DMS 273 treated with DMSO at 0.1 percent for 48 hours (cell line): Measurements from ENCODE around the gene NUDT12.

Experiments used
- DNase-seq: peaks from one replicate; lab custom pipeline; 2025; lab: John Stamatoyannopoulos, UW

The NUDT12 gene

DNA sequence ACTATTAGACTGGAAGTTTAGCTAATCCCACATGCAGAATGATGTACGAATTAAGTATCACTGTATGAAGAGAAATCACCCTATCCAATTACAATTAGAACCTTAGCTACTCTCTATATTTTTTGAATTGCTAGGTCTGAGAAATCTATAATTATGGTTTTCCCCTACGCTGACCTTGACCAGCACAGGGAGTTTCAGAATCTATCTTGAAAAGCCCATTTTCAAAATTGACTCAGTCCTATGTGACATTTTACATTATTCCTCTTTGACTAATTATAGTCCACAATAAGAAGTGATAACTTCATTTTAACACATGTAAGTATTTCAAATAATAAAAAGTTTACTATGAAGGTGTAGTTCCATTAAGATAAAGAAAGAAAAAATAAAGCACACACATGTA is 21.5 kb downstream of the NUDT12 start:
- DNase-seq, result no peak

DNA sequence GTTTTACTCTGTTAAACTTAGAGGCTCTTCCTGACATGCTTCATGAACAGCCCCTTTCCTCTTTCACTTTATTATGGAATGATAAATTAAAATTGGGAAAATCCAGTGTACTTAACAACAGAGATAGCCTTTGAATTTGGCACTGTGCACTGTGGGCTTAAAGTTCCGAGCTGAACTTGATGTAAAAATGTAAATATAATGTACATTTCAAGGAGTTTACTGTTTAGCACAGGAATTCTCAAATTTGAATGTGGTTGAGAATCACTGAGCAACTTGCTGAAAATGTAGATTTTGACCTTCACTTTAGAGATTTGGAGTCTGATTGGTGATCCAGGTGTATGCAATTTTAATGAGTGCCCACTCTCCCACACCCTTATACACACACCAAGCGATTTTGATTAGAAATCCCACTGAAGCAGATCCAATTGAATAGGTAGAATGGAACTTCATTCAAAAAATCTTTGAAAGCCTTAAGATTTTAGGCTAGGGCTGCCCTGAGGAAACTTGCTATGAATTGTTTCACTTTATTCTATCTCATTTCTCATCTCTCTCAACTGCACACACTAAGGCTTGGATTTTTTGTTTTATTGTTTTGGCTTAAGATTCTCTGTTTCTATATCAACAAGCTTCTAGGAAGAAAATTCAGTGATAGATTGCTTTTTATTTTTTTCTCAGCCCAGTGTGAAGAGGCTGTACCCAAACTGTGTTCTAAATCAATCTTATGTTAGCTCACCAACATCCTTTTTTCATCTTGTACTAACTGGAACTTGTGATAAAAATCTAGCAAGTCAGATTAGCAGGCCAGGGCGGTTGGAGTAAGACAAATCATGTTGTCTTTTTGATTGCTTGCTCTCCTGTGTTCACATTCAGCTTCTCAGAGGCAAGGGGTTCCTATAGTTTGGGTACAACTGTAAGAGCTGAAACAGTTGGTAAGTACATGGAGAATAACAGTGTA is 22.9 kb downstream of the NUDT12 start:
- no peak for DNase-seq

DNA sequence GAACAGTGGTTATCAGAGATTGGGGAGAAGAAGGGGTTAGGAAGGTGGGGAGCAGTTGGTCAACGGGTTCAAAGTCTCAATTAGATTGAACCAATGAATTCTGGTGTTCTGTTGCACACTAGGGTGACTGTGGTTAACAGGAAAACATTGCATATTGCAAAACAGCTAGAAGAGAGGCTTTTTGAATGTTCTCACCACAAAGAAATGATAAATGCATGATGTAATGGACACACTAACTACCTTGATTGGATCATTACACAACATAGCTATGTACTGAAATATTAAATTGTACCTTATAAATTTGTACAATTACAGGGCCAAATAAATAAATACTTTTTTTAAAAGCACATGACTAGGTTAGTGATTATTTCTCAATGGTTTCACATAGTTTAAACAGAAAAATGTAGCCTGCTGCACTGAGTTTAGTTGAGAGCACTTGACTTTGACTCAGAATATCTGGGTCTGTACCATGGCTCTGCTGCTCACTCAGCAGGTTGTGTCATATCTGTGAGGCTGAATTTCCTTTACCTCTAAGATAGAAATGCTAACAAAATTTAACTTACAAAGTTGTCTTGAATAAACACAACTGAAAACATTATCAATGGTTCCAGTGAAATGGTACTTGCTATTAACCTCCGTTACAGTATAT is 30.4 kb downstream of the NUDT12 start:
- no peak for DNase-seq

DNA sequence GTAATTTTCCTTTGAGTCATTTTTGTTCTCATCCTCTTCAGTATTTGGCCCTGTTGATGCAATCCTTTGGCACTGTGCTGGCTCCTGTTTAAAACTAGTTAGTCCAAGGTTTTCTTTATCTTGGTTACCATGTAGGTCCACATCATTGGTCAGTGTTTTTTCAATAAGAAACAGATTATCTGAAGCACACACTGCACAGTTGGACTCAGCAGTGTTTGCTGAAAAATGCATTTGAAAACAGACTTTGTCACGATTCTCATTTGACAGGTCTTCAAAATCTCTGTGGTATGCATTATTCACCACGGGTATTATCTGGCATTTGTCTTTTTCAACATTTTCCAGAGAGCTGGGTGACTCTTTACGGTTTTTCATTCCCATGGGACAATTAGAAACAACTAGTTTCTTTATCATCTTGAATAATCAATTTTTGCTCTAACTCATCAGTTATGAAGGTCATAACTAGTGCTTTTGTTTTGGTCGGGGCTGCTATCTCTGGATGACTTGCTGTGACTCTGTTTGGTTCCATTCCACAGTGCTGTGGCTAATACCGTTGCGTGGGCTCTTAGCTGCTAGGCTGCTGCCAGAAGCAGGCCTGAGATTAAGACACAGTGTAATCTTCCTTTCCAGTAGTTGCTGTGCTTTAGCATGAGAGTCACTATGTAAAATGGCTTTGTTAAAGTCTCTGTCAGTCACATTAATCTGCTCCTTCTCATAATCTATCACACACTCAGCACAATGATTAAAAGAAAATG is 36.2 kb downstream of the NUDT12 start:
- DNase-seq, result no peak

DNA sequence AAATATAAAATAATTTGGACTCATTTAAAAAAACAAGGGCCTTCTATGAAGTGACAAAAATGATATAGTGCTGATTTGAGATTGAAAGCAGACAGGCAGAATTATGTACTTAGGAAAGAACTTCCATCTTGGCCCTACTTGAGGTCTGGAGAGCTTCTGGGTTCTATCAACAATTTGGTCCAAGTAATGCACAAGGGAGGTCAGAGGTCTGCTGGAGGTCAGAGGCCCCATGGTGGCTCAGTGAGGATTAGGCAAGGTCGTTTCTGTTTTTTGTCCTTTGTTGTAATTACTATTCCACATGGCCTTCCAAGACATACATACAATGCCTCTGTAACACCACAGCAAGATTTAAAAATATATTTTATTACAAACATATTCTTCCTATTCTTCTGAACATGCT is 37.2 kb downstream of the NUDT12 start:
- no peak for DNase-seq

DNA sequence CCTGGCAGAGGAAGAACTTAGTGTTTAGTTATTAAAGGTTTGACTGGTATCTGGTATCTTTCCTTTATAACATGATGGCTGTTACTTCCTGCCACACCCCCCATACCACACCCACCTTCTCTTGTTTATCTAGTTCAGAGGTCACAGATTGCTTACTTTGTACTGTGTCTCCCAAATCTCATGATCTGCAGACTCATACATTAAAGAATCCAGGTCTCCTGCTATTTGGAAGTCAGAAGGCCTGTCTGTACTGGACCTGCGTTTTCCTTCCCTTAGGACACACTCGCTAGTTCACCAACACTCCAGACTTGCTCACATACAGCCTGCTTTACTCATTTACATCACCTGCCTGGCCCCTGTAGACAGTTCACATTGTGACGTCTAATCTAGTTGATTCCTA is 39.3 kb downstream of the NUDT12 start:
- DNase-seq, result no peak

DNA sequence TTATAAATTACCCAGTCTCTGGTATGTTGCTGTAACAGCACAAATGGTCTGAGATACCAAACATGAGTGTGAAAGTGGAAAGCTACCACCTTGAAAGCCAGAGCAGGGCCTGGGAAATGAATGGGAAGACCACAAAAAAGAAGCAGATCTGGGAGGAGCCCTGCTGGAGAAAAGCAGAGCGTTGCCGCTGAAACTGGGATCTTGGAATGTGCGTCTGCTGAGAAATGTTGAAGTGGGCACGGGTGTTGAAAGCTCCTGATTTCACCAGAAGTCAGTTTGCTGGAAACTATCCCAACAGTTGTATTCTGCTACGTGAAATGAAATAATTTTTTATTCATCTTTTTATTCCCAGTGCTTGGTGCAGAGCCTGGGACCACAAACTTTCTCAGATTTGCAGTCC is 40.0 kb downstream of the NUDT12 start:
- no peak for DNase-seq

DNA sequence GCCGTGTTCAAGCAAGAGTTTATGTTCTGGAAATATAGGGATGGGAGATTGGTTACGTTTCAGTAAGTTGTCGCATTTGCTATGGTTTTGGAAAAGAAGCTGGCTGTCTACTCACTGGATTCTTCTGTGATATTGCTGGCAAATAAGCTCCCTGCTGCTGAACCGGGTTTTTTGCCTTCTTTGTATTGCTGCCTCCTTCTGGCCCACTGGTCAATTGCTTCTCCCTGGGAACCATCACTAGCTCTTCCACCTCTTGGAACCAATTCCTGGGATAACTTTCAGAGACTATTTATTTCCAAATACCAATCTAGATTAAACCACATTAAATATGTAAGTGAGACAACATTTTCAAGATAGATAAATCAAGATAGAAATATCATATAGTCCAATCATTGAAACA is 43.0 kb downstream of the NUDT12 start:
- no peak for DNase-seq

DNA sequence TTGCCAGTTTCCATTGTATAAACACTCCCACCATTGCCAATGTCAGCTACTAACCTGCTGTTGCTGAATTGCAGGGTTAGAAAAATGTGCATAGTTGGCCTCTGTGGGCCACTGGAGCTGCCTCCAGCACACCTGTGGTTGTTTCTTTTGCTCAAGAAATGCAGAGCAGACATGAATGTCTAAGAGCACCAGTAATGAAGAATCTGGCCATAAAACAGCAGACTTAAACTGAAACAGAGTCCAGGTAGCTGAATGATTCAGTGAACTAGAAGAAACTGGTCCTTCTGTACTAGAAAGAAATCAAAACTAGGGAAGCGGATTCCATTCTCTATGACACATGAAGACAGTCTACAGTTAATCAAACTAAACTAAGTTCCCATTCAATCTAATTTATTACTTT is 48.2 kb downstream of the NUDT12 start:
- DNase-seq, result no peak

DNA sequence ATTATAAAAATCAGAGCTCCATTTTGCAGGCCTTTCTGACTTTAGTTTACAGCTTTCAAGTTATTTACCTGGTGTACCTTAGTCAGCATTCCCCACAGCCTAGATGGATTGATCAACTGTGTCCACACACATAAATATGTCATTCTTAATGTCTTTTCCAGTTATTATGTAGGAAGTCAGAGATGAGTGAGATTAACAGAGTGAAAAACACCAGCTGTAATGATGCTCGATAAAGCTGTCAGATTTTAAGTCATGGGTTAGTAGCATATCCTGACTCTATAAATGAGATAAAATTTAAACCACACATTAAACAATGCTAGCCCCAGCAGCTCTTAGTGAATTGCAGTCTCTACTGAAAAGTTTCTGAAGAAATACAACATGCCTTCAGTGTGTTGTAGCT is 48.9 kb downstream of the NUDT12 start:
- DNase-seq, result no peak

DNA sequence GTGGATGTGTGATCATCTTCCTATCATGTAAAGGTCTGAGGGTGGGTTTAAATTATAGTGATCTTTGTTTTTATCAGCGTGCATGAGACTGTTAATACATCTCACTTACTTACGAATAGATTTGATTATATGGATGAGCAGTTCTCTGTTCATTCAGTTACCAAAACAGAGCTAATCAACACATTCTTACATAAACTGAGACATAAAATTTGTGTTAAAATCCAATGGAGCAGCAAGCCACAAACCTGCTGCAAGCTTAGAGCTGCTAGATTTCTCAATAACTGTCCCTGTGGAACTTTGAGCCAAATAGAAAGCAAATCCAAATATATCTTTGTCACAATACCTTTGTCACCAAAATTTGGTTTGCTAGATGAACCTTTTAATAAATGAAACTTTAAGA is 50.1 kb downstream of the NUDT12 start:
- DNase-seq, result no peak

DNA sequence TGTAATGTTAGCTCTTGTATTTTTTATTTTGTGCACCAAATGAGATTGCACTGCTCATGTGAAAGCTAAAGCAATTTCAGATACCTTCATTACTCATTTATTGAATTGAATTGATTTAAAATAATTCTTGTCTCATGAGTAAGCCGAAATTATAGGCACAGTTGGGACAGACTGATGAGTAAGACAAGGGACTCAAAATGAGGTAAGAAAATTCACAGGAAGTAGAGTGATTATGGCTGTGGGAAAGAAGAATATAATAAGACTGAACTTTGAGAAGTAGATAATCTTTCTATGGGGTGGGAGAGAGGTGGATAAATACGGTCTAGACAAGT is 51.1 kb downstream of the NUDT12 start:
- no peak for DNase-seq

DNA sequence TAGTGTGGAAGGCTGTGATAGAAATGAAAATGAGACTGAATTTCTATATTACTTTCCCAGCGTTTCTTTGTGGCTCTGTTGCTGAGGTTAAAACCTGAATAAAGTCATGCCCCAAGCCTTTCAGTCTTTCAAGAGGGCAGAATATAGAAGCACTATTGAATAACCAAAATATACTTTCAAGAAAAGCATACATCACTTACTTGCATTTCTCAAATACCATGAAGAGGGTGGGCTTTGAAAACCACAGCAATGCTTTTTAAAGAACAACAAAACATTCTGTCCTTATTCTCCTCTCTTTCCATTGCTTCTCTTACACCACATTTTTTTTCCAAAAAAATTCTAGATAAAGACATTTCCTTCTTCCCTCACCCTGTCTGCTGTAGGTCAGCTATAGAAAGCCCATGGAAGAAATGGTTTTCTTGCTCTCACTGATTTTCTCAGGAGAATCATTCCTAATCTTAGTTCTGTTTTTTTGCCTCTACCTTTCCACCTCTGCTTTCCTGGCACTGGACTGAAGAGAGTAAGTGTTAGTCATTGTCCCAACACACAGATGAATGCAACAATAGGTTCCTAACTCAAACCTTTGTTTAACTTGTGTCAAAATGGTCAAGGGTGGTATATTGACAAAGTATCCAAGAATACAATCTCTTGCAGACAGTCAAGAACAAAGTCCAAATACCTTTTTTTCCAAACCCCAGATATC is 51.6 kb downstream of the NUDT12 start:
- no peak for DNase-seq

DNA sequence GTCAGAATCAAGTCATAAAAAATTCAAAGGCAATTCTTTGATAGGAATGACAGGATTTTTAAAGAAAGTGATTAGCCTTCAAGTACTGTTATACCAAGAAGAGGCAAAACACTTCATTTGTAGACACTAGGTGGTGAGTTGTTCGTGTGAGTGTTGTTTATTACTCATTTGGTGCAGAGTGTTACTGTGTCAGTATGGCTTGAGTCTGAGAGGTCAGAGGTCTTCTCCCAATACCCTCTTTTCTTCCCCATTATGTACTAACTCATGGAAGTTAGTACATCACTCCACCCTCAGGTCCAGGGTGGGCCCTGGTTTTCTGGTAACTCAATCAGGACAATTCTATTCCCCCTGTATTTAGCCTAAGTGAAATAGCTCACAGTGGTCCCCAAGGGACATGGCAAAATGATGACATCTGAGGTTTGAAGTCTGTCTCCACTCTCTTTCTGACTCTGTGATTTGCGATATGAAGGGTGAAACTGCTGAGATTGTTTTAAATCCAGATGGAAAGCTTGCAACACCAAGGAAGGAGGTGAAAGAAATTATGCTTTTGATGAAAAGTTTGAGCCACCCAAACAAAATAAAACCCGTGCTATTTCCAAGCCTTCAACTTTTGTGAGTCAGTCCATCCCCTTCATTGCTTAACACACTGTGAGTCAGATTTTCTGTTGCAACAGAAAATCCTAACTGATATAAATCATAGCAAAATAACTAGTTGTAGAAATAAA is 56.8 kb downstream of the NUDT12 start:
- no peak for DNase-seq

DNA sequence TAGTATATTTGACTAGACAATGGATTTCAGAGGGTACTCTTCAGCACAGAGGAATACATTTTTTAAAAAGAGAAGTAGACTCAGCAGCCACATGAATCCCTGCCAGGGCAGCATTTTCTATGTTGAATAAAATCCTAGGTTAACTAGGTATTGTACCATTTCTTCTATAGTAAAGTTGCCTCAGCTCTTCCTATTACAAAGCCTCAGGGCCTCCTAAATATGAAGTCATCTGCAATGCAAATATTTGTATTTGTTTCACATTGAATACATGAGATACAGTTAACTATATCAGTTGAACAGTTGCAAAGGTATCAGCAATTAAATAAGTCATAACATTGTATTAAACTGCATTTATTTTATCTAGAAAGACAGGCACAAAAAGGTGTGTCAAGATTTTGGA is 59.5 kb downstream of the NUDT12 start:
- no peak for DNase-seq

DNA sequence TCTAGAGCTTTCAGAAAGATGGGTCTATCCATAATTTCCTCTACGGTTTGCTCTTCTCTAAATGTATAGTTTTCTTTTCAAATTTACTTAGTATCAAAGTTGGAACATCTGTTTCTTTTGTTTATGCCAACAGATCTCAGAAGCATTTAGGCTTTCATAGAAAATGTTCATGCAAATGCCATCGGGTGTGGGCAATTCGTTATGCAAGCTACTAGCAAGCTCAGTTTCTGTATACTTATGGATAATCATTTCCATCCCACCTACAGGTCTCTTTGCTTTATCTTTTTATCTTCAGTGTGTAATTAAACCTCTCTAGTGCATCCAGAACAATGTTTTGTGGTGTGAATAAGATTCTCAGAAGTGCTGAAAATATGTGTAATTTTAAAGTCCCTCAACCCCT is 59.9 kb downstream of the NUDT12 start:
- no peak for DNase-seq
